ENCODE measurements around the gene EEPD1. TPM values are rescaled to one million over a fixed set of nuclear protein-coding genes. Genes with fewer than 3 reads are reported as not detected.

EEPD1 gene
- total and polyA plus RNA-seq, 11 donors: 3.7 to 12.2 (median 7.7) TPM

DNA sequence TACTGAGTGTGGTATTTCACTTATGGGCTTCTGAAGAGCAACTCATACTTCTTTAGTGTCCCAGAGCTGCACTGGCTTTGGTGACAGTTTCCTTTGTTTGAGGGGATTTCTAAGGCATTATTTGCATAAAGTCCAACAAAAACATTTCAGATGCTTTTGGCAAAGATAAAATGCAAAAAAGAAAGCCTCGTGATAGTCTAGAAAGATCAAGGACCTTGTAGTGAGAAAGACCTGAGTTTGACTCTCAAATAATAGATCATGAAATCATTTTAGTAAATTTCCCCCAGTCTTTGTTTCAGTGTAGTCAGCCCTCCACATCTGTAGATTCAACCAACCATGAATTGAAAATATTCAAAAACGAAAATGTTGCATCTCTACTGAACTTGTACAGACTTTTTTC lies 107.4 kb downstream of the EEPD1 start:
- Histone ChIP-seq H3K4me3 (no peak overlapping the region), H3K27me3 (no peaks in the 10 kb centered on the region), H3K4me1 (peaks cover 0 to 63% (median 36%) of the 10 kb centered on the region in 12 donors), H3K27ac (peak overlapping the region in 2 of 12 donors; percentile 12 to 87), H3K9me3 (peaks cover 0 to 9% (median 0%) of the 10 kb centered on the region in 12 donors), H3K36me3 (no peaks in the 10 kb centered on the region)
- WGBS, 4 donors: 55 to 74% (median 61%) methylated on average over 2 of the region's 2 CpGs
- no peak for DNase-seq
- no peak for TF ChIP-seq POLR2A (IDR thresholded peaks at IDR 0.05)
- TF ChIP-seq, protein P1, sequence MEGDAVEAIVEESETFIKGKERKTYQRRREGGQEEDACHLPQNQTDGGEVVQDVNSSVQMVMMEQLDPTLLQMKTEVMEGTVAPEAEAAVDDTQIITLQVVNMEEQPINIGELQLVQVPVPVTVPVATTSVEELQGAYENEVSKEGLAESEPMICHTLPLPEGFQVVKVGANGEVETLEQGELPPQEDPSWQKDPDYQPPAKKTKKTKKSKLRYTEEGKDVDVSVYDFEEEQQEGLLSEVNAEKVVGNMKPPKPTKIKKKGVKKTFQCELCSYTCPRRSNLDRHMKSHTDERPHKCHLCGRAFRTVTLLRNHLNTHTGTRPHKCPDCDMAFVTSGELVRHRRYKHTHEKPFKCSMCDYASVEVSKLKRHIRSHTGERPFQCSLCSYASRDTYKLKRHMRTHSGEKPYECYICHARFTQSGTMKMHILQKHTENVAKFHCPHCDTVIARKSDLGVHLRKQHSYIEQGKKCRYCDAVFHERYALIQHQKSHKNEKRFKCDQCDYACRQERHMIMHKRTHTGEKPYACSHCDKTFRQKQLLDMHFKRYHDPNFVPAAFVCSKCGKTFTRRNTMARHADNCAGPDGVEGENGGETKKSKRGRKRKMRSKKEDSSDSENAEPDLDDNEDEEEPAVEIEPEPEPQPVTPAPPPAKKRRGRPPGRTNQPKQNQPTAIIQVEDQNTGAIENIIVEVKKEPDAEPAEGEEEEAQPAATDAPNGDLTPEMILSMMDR (IDR thresholded peaks at IDR 0.05): no peak
- no peak for ATAC-seq
- intact Hi-C loops (cut with DNase I): loop anchor here in 1 of 10 donors (5.0 kb wide), 1 partner anchor 33 kb away; no protein-coding TSS in a partner anchor

DNA sequence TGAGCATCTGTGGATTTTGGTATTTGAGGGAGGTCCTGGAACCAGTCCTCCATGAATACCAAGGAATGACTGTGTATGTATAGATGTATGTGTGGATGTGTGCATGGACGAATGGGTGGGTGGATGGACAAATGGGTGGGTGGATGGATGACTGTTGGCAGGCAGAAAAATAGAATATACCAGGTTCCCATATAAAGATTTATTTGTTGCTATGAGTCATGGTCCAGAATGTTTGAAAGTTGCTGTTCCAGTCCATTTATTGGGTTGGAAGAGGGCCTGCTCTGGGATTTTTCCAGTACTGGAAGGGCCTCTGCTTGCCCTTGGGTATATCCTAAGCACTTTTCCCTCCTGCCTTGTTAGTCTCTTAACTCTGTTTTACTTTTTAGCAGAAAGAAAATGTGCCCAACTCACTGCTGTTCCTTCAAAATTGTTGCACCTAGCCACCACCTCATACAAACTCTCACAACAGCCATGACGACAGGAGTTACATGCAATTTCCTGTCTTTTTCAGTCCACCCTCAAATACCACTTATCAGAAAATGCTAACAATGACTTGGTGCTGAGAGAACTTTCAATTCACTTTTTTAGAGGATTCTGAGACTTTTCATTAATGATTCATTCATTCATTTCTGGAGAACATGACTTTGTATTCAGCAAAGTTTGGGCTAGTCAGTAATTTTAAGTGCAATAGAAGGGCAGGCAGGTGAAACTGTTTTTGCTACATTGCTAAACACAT lies 108.1 kb downstream of the EEPD1 start:
- no peak for TF ChIP-seq POLR2A (IDR thresholded peaks at IDR 0.05)
- TF ChIP-seq, protein P1 (IDR thresholded peaks at IDR 0.05): no peak
- H3K4me1 ChIP-seq: peaks cover 0 to 64% (median 36%) of the 10 kb centered on the region in 12 donors

DNA sequence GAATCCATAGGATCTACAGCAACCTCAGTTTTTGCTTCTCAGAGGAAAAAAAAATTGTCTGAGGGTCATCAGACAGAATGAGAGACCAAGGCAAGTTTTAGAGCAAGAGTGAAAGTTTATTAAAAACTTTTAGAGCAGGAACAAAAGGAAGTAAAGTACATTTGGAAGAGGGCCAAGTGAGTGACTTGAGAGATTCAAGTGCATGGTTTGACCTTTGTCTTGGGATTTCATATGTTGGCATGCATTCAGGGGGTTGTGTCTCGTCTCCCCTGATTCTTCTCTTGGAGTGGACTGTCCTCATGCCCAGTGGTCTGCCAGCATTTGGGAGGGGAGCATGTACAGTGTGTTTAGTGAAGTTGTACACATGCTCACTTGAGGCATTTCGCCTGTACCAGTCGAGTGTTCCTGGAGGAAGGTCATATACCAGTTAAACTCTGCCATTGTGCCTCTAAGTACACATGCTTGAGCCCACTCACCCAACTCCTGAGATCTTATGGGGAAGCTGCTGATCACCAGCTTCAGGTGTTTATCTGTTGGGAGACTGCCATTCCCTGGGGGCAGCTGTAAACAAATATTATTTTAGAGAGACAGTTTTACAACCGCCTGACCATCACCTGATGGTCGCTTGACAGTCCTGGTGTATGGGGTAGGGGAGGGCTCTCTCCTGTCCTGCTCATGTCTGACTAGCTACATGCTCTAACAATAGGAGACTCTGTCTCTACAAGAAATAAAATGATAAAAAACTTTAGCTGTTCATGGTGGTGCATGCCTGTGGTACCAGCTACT lies 109.4 kb downstream of the EEPD1 start:
- Histone ChIP-seq H3K4me1 (peaks cover 0 to 64% (median 36%) of the 10 kb centered on the region in 12 donors), H3K27me3 (no peaks in the 10 kb centered on the region), H3K9me3 (no peaks in the 10 kb centered on the region), H3K4me3 (no peak overlapping the region), H3K27ac (peak overlapping the region in 3 of 12 donors; percentile 3 to 87 (median 12)), H3K36me3 (no peaks in the 10 kb centered on the region)
- DNase-seq (no peak), ATAC-seq (no peak)
- 73 to 89% (median 82%) methylated on average over 3 to 5 of the region's 5 CpGs for WGBS, 4 donors
- TF ChIP-seq, protein P1 (IDR thresholded peaks at IDR 0.05): no peak
- no peak for TF ChIP-seq POLR2A (IDR thresholded peaks at IDR 0.05)
- intact Hi-C loops (cut with DNase I): loop anchor here in 1 of 10 donors (5.0 kb wide), 1 partner anchor 35 kb away; no protein-coding TSS in a partner anchor

More for the DNA sequence above, 108.1 kb downstream of the EEPD1 start:
- H3K27me3 ChIP-seq: no peaks in the 10 kb centered on the region
- peaks cover 0 to 5% (median 0%) of the 10 kb centered on the region in 12 donors for H3K9me3 ChIP-seq
- no peak for DNase-seq
- no peak overlapping the region for H3K4me3 ChIP-seq
- WGBS, 4 donors: 63 to 79% (median 71%) methylated on average over 2 of the region's 2 CpGs
- peak in 1 of 4 donors; percentile 32 for ATAC-seq
- peak overlapping the region in 4 of 12 donors; percentile 12 to 87 (median 20) for H3K27ac ChIP-seq
- intact Hi-C loops (cut with DNase I): loop anchor here in 1 of 10 donors (5.0 kb wide), 1 partner anchor 34 kb away; no protein-coding TSS in a partner anchor
- no peaks in the 10 kb centered on the region for H3K36me3 ChIP-seq

DNA sequence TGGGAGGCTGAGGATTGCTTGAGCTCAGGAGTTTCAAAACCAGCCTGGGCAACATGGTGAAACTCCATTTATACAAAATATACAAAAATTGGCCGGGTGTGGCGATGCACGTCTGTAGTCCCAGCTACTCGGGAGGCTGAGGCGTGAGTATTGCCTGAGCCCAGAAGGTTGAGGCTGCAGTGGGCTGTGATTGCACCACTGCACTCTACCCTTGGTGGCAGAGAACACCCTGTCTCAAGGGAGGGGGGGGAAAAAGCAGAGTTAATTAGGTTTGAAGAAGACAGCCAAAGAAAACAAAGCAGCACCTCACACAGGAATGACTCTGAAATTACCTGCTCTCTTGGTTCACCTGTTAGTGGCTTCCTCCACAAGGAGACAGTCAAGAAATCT lies 110.0 kb downstream of the EEPD1 start:
- no peaks in the 10 kb centered on the region for H3K27me3 ChIP-seq
- ATAC-seq: no peak
- no peak overlapping the region for H3K4me3 ChIP-seq
- peak overlapping the region in 4 of 12 donors; percentile 10 to 87 (median 21) for H3K27ac ChIP-seq
- H3K4me1 ChIP-seq: peaks cover 0 to 62% (median 34%) of the 10 kb centered on the region in 12 donors
- intact Hi-C loops (cut with DNase I): loop anchor here in 1 of 10 donors (5.0 kb wide), 1 partner anchor 36 kb away; no protein-coding TSS in a partner anchor
- no peak for DNase-seq
- H3K36me3 ChIP-seq: no peaks in the 10 kb centered on the region
- 89 to 97% (median 96%) methylated on average over 5 of the region's 5 CpGs for WGBS, 4 donors
- TF ChIP-seq POLR2A (IDR thresholded peaks at IDR 0.05): no peak
- TF ChIP-seq, protein P1 (IDR thresholded peaks at IDR 0.05): no peak
- H3K9me3 ChIP-seq: no peaks in the 10 kb centered on the region
